ENCODE measurements around the gene SCCPDH. TPM values are rescaled to one million over a fixed set of nuclear protein-coding genes. Genes with fewer than 3 reads are reported as not detected.
A peak's percentile ranks its signal among the peaks of the same experiment; 100 is the strongest.

SCCPDH gene
- total RNA-seq, 1 donor from 2014 or later = 35.3 TPM

GRCh38 chr1:246748006-246748405 lies 23.8 kb downstream of the SCCPDH start:
- peaks cover 25% of the 10 kb centered on the region for H3K36me3 ChIP-seq
- intact Hi-C loops (cut with DNase I) = no loop called here
- H3K4me1 ChIP-seq = no peaks in the 10 kb centered on the region
- TF ChIP-seq CTCF (IDR thresholded peaks at IDR 0.05) = no peak
- ATAC-seq (no peak), DNase-seq (no peak)
- H3K27me3 ChIP-seq (ENCODE audit: low read depth) = no peaks in the 10 kb centered on the region
- H3K9me3 ChIP-seq = no peaks in the 10 kb centered on the region
- H3K27ac ChIP-seq = no peak overlapping the region
- H3K4me3 ChIP-seq = no peak overlapping the region

- no peak for TF ChIP-seq CTCF (IDR thresholded peaks at IDR 0.05)
- H3K4me1 ChIP-seq = no peaks in the 10 kb centered on the region
- DNase-seq (no peak), ATAC-seq (no peak)
- intact Hi-C loops (cut with DNase I) = no loop called here
- H3K4me3 ChIP-seq = no peak overlapping the region
- no peaks in the 10 kb centered on the region for H3K27me3 ChIP-seq (ENCODE audit: low read depth)
- peaks cover 16% of the 10 kb centered on the region for H3K36me3 ChIP-seq
- no peaks in the 10 kb centered on the region for H3K9me3 ChIP-seq
- H3K27ac ChIP-seq = no peak overlapping the region
Measured at GRCh38 chr1:246748867-246749266, 24.7 kb downstream of the SCCPDH start.

GRCh38 chr1:246750752-246751151 lies 26.5 kb downstream of the SCCPDH start:
- no peak overlapping the region for H3K4me3 ChIP-seq
- no peak for ATAC-seq
- H3K27ac ChIP-seq = no peak overlapping the region
- no peak for DNase-seq
- TF ChIP-seq CTCF (IDR thresholded peaks at IDR 0.05) = no peak
- no peaks in the 10 kb centered on the region for H3K4me1 ChIP-seq
- H3K9me3 ChIP-seq = no peaks in the 10 kb centered on the region
- H3K36me3 ChIP-seq = no peaks in the 10 kb centered on the region
- H3K27me3 ChIP-seq (ENCODE audit: low read depth) = no peaks in the 10 kb centered on the region
- intact Hi-C loops (cut with DNase I) = no loop called here

DNA sequence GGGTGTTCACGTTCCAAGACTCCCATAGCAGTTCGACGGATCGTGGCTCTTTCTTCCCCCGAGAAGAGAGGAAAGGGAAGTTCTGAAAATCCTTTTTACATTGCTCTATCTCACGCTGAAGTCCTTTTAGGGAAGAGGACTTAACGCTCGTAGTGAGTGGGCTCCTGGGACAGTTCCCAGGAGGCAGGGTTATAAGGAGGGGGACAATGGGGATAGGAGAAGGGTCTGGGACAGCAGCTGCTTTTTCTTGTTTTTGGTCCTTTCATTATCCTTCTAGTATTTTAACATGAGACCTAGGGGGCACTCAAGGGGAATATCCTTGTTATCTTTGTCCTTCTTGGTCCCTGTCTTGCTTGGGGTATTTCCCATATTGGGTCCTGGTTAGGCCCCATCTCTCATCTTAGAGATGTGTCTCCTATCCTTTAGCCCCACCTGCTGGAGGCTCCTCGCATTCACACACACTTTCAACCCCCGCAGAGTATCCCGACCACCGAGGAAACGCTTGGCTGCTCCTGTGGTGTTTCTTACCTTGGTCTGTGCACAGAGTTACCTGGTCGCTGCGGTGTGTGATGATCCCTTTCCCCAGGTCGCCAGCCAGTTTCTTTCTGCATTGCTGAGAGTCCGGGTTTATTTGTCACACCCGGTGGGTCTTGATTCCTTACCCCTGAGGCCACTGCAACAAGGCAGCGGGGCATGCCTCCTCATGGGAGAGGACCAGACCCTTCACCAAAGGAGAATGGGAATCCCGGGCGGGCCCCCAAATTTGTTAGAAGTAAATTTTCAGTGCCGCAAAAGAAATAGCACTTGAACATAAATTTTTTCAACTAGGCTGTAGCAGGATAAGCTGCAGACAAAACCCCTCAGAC lies 29.7 kb downstream of the SCCPDH start:
- intact Hi-C loops (cut with DNase I) = no loop called here
- peaks cover 3% of the 10 kb centered on the region for H3K36me3 ChIP-seq
- no peaks in the 10 kb centered on the region for H3K9me3 ChIP-seq
- no peak overlapping the region for H3K4me3 ChIP-seq
- H3K27ac ChIP-seq = no peak overlapping the region
- DNase-seq (no peak), ATAC-seq (peak; percentile 78 to 81)
- peak; percentile 63 for TF ChIP-seq CTCF (IDR thresholded peaks at IDR 0.05)
- H3K27me3 ChIP-seq (ENCODE audit: low read depth) = no peaks in the 10 kb centered on the region
- no peaks in the 10 kb centered on the region for H3K4me1 ChIP-seq

DNA sequence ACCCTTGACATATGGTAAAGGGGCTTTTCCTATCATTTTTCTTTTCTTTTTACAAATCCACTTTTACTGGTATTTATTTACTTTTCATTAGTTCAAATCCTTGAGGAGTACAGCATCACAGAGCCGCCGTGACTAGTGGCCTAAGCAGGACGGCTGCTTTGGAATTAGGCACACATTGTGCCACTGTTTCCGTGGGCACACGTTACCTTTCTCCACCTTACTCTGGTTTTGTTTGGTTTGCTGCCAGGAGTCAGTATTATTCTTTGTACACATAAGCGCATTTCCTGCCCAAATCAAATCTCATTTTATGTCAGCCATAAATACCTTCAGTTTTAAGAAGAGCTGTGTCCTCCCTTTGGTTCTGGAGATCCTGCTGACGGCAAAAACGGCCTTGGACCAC lies 31.2 kb downstream of the SCCPDH start:
- DNase-seq (no peak), ATAC-seq (no peak)
- Histone ChIP-seq H3K4me1 (no peaks in the 10 kb centered on the region), H3K27ac (no peak overlapping the region), H3K36me3 (peaks cover 18% of the 10 kb centered on the region), H3K4me3 (no peak overlapping the region), H3K9me3 (no peaks in the 10 kb centered on the region), H3K27me3 (ENCODE audit: low read depth) (no peaks in the 10 kb centered on the region)
- TF ChIP-seq CTCF (IDR thresholded peaks at IDR 0.05) = no peak
- intact Hi-C loops (cut with DNase I) = no loop called here
